Spinal cord (tissue), 10 donors: ENCODE measurements around the gene GPX6. TPM values are rescaled to one million over a fixed set of nuclear protein-coding genes. Genes with fewer than 3 reads are reported as not detected.

Source experiments
- DNase-seq, 6 donors: peaks; one replicate each; pipeline versions ENCODE4 v3.0.0 to v3.0.0-alpha.2; 2013 to 2015; ENCODE audit warnings: low spot score in 6 of 6, low read depth in 4 of 6
- H3K27ac ChIP-seq: one replicate; pipeline ENCODE4 v1.5.1; 2013; ENCODE audit warnings: low read depth, low read length, control low read depth
- H3K27me3 ChIP-seq: one replicate; pipeline ENCODE4 v1.6.1; 2013; ENCODE audit warnings: low read length; ENCODE audit not compliant: control insufficient read depth, insufficient read depth
- H3K36me3 ChIP-seq: one replicate; pipeline ENCODE4 v1.6.1; 2013; ENCODE audit warnings: low read length; ENCODE audit not compliant: control insufficient read depth, insufficient read depth
- H3K4me1 ChIP-seq: one replicate; pipeline ENCODE4 v1.6.1; 2013; ENCODE audit warnings: low read length; ENCODE audit not compliant: control insufficient read depth, insufficient read depth
- H3K4me3 ChIP-seq: one replicate; pipeline ENCODE4 v1.5.1; 2013; ENCODE audit warnings: low read depth, low read length, control low read depth
- H3K9me3 ChIP-seq: one replicate; pipeline ENCODE4 v1.6.1; 2013; ENCODE audit warnings: low read length; ENCODE audit not compliant: control insufficient read depth, insufficient read depth
- WGBS: methylation state at CpG from one replicate; pipeline ENCODE4 v1.1.5; 2013; ENCODE audit warnings: missing lambda C conversion rate; ENCODE audit not compliant: insufficient coverage; 5-methylcytosine and 5-hydroxymethylcytosine counted together
- polyA plus RNA-seq, 2 donors: library from polyadenylated mRNA; unstranded; fragments of 120-200 nt; gene quantifications; one replicate each; pipeline ENCODE4 v1.2.1, GENCODE V29; 2013; ENCODE audit not compliant: insufficient read length in 2 of 2
- total RNA-seq, 2 donors: library from RNA; depleted of rRNA in 1 of 2; stranded (reverse); fragments of 120-200 nt in 1 of 2; fragments of >200 nt in 1 of 2; gene quantifications; one replicate each; pipeline versions ENCODE4 v1.2.3 to v1.2.4, GENCODE V29; 2013 to 2014
- donor health status: healthy.

GPX6 gene
- total and polyA plus RNA-seq, 4 donors: not detected

GRCh38 chr6:28543651-28544610 lies 28.3 kb upstream of the GPX6 start:
- H3K36me3 ChIP-seq: no peaks in the 10 kb centered on the region
- DNase-seq: peak in 5 of 6 donors; percentile 9 to 75 (median 26)
- peak overlapping the region; percentile 50 for H3K27ac ChIP-seq
- WGBS: 12% methylated on average over 25 of the region's 31 CpGs
- H3K27me3 ChIP-seq: peaks cover 4% of the 10 kb centered on the region
- peak overlapping the region; percentile 42 for H3K4me3 ChIP-seq
- H3K4me1 ChIP-seq: peaks cover 17% of the 10 kb centered on the region
- no peaks in the 10 kb centered on the region for H3K9me3 ChIP-seq

- Histone ChIP-seq H3K4me3 (peak overlapping the region; percentile 29), H3K27ac (no peak overlapping the region), H3K9me3 (no peaks in the 10 kb centered on the region), H3K27me3 (peaks cover 4% of the 10 kb centered on the region), H3K4me1 (peaks cover 17% of the 10 kb centered on the region), H3K36me3 (no peaks in the 10 kb centered on the region)
- DNase-seq: peak in 5 of 6 donors; percentile 38 to 92 (median 55)
- WGBS: 3% methylated on average over 21 of the region's 30 CpGs
Observed at GRCh38 chr6:28542440-28543296, 27.1 kb upstream of the GPX6 start.

DNA sequence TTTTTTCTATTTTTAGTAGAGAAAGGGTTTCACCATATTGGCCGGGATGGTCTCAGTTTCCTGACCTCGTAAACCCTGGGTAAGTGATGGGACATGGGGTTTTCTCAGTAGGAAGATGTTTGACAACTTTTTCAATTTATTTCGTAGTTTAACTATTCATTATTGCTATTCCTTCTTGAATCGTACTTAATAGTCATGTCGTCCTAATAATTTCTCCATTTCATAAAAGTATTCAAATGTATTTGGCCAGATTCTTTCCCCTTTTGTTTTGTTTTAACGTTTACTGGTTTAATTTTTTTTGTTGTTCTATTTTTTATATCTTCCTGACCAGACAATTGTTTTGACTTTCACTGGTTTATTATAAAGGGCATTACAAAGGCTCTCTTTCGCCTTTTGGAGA lies 26.4 kb upstream of the GPX6 start:
- Histone ChIP-seq H3K9me3 (no peaks in the 10 kb centered on the region), H3K4me1 (peaks cover 17% of the 10 kb centered on the region), H3K27me3 (peaks cover 4% of the 10 kb centered on the region), H3K27ac (no peak overlapping the region), H3K36me3 (no peaks in the 10 kb centered on the region), H3K4me3 (peak overlapping the region; percentile 29)
- WGBS: no CpG with 5 or more reads among the region's 7 CpGs
- no peak for DNase-seq

DNA sequence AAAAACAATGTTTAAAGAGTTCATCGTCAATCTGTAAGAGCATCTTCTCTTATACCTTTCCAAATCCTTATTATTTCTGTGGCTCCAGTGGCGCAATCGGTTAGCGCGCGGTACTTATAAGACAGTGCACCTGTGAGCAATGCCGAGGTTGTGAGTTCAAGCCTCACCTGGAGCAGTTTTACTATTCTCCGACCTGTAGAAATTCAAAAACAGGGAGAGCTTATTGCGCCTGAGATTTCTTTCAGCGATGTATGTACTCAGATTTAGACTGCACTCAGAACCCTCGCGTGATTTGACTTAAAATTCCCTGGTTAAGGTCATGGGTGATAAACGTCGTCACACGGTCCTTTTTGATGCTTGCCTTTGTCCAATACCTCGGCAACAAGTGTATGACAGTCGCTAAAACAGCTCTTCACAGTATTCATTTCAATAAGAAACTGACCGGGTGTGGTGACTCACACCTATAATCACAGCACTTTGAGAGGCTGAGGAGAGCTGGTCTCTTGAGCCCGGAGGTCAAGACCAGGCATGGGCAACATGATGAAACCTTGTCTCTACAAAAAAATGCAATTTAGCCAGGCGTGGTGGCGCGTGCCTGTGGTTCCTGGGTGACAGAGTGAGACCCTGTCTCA lies 22.0 kb upstream of the GPX6 start:
- Histone ChIP-seq H3K4me3 (peak overlapping the region; percentile 31), H3K9me3 (no peaks in the 10 kb centered on the region), H3K27ac (no peak overlapping the region), H3K4me1 (peaks cover 5% of the 10 kb centered on the region), H3K27me3 (no peaks in the 10 kb centered on the region), H3K36me3 (no peaks in the 10 kb centered on the region)
- peak in 5 of 6 donors; percentile 11 to 92 (median 33) for DNase-seq
- WGBS: 16% methylated on average over 14 of the region's 22 CpGs

GRCh38 chr6:28537065-28537464 lies 21.5 kb upstream of the GPX6 start:
- 2% methylated on average over 16 of the region's 18 CpGs for WGBS
- Histone ChIP-seq H3K9me3 (no peaks in the 10 kb centered on the region), H3K36me3 (no peaks in the 10 kb centered on the region), H3K27me3 (no peaks in the 10 kb centered on the region), H3K27ac (no peak overlapping the region), H3K4me1 (no peaks in the 10 kb centered on the region), H3K4me3 (peak overlapping the region; percentile 31)
- peak in 5 of 6 donors; percentile 30 to 94 (median 53) for DNase-seq

DNA sequence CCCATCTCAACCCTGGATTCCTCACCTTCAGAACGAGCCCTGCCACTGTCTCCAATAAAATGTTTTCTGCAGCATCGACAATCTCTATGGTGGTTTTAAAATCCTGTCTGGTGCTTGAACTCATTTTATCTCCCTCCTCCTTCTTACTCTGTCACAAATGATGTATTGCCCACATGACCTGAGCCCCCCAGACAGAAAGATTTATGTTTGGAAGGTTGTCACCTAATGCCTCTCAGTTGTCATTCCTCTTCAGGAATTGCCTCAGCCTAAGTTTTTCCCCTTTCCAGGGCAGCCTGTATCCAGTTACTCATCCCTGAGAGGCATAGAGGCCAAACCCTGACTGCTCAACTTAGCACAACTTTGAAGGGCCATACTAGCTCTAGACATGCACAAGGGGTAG lies 19.3 kb upstream of the GPX6 start:
- Histone ChIP-seq H3K9me3 (no peaks in the 10 kb centered on the region), H3K4me1 (no peaks in the 10 kb centered on the region), H3K27ac (no peak overlapping the region), H3K4me3 (no peak overlapping the region), H3K36me3 (no peaks in the 10 kb centered on the region), H3K27me3 (no peaks in the 10 kb centered on the region)
- no CpG with 5 or more reads among the region's 2 CpGs for WGBS
- DNase-seq: no peak

DNA sequence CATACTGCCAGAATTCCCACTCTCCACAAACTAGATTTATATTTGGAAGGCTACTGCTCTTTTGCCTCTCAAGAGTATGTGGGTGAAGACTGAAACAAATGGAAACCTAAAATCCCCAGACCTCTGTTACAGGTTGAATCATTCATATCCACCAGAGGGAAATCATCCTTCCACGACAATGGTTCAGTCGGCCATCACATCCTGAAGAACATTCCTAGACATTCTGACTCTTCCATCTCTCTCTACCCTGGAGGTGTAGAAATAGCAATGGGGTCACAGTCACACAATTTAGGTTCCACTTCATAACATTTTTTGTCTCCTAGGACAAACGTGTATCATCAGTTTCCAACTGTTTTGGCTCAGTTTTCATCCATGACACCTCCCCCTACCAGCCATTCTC lies 18.7 kb upstream of the GPX6 start:
- H3K4me3 ChIP-seq: no peak overlapping the region
- no peaks in the 10 kb centered on the region for H3K27me3 ChIP-seq
- H3K4me1 ChIP-seq: no peaks in the 10 kb centered on the region
- H3K36me3 ChIP-seq: no peaks in the 10 kb centered on the region
- WGBS: 75% methylated on average over 2 of the region's 3 CpGs
- no peak overlapping the region for H3K27ac ChIP-seq
- no peak for DNase-seq
- no peaks in the 10 kb centered on the region for H3K9me3 ChIP-seq

DNA sequence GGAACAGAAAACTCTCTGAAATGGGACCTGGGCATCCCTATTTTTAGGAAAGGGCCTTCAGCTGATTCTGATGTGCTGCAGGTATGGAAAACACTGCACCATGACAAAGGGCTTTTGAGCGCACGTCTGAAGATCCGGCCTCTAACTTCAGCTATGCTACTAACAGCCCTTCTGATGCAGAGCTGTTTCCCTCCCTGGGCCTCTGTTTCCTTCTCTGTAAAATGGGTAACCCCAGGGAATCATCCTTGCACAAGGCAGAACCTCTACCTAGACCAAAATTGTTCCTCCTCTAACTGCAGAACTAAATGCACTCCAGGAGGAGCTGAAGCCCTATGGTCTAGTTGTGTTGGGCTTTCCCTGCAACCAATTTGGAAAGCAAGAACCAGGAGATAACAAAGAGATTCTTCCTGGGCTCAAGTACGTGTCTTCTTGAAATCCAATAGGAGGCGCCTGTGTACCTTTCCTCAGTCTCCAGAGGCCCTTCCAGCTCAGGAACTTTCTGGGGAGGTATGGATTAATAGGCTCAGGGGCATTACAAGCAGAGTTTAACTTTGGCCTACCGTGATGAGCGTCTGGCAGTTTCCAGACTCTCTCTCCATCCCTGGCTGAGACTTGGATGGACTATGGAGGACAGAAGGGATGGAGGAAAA lies 16.0 kb upstream of the GPX6 start:
- Histone ChIP-seq H3K27ac (no peak overlapping the region), H3K27me3 (no peaks in the 10 kb centered on the region), H3K9me3 (no peaks in the 10 kb centered on the region), H3K4me3 (no peak overlapping the region), H3K4me1 (no peaks in the 10 kb centered on the region), H3K36me3 (no peaks in the 10 kb centered on the region)
- DNase-seq: no peak
- WGBS: 56% methylated on average over 7 of the region's 7 CpGs

GRCh38 chr6:28530777-28531176 lies 15.2 kb upstream of the GPX6 start:
- Histone ChIP-seq H3K36me3 (no peaks in the 10 kb centered on the region), H3K27me3 (peaks cover 2% of the 10 kb centered on the region), H3K9me3 (no peaks in the 10 kb centered on the region), H3K4me3 (no peak overlapping the region), H3K4me1 (no peaks in the 10 kb centered on the region), H3K27ac (no peak overlapping the region)
- 0% methylated on average over 1 of the region's 1 CpG for WGBS
- DNase-seq: no peak
